GM19452 (cell line): ENCODE results near the gene PDCD1LG2.
"Not testable (repeated sequence)": the region's sequence is repeated elsewhere in the genome, so short reads cannot be mapped to it uniquely, and the experiment has no call there.

Source experiments
- ATAC-seq: cut with Tn5 transposase; IDR thresholded peaks from one replicate; pipeline ENCODE4 v1.9.1; 2021; ENCODE audit not compliant: unreplicated experiment

The PDCD1LG2 gene

DNA sequence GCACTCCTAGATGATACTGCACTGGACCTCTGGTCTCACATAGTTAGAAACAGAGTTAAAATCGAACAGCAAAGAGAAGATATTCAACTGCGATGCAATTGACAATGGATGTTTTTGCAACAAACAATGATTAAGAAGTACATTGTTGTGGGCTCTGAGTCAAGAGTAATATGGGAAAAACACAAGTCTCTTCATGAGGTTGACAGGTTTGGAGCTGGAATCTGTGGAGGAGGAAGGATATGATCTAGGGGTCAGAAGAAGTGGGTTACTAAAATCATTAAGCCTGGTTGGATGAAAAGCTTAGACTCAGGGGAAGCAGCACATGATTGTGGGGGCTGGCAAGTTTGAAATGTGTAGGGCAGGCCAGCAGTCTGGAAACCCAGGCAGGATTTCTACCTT, 53.1 kb downstream of the PDCD1LG2 start:
- ATAC-seq, result no peak

DNA sequence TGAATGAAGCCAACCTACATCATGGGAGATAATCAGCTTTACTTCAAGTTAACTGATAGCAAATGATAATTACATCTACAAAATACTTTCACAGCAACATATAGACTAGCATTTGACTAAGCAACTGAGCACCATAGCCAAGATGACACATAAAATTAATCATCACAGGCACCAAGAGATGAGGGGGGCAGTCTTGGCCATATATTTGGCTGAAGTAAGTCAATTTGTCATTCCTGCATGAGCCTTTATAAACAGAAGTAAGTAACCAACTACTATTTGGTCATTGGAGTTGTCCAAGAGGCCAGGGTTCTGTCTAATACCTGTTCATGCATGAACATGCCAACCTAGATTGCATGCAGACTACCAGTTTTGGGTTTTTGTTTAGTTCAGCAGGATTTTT, 53.6 kb downstream of the PDCD1LG2 start:
- ATAC-seq, result no peak

DNA sequence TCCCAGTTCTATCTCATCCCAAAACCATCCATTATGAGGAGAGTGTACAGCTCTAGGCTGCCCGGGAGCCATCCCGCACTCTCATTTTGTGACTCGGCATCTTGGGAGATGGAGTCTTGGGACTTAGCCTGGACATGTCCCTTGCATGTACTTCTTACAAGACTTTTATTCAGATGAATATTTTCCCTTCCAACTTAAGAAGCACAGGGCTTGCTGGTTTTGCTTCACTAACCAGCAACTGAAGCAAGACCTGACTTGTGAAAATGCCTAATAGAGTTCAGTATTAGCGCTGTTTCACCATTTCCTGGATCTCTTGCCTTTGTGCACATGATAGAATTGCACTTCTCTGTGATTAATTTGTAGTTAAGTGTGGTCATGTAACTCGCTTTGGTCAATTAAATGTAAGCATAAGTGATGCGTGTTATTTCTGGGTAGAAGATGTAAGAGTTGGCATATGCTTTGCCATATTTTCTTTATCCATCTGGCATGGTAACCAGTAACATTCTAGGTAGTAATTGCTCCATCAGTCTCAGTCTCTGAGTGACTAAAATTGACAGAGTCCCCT, 55.8 kb downstream of the PDCD1LG2 start:
- peak; percentile 68 for ATAC-seq

DNA sequence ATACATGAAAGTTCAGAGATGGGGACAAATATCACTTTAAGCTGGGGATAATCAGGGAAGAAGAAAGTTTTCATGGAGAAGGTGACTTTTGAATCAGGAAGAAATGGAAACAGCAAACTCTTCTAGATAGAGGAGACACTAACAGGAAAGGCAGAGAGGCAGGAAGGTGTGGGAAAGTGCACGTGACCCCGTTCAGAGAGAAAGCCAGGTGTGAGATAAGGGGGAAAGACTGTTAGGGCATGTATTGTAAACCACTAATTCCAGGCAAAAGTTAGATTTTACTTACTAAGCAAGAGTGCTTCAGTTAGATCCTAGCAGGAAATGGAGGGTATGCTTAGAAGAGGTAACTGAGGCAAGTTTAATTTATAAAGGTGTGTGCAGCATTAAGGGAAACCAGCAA, 58.5 kb downstream of the PDCD1LG2 start:
- ATAC-seq, result no peak

DNA sequence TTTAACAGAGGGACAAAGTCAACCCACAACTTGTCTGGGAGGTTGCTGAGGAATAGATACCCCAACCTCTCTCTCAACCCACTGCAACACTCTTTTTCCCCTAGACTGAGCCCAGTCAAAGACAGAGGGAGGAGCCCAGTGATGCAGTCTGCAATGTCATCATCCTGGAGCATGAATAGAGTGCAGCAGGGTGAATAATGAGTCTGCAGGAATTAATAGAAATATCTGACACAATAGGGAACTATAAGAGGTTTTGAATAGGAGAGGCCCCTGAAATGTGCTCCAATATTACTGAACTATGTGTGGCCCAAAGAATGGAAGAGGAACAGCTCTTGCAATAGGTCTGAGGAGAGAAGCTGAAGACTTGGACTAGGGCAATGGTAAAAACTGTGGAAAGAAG, 59.1 kb downstream of the PDCD1LG2 start:
- no peak for ATAC-seq

DNA sequence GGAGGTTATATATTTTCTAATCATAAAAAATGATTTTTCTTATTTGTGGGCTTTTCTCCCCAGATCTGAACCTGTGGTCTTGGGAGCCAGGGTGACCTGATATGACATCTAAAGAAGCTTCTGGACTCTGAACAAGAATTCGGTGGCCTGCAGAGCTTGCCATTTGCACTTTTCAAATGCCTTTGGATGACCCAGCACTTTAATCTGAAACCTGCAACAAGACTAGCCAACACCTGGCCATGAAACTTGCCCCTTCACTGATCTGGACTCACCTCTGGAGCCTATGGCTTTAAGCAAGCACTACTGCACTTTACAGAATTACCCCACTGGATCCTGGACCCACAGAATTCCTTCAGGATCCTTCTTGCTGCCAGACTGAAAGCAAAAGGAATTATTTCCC, 59.6 kb downstream of the PDCD1LG2 start:
- ATAC-seq, result no peak

DNA sequence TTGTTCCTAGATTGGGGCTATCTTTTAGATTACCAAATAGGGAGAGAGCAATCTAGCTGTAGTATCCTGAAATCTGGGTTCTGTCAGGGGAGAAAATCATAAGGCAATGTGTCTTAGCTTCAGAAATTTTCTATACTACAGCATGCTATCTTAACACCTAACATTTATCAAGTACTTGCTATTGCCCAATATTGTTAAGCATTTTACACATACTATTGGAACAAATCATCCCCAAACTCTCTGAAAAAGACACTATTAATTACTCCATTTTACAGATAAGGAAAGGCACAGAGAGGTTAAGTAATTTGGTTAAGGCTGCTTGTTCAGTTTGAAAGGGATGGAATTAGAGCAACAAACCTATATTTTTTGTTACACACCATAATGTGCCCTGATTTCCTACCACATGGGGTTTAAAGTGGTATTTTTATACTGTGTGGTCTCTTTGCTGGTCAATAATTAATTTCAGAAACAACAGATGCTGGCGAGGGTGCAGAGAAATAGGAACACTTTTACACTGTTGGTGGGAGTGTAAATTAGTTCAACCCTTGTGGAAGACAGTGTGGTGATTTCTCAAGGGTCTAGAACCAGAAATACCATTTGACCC, 61.4 kb downstream of the PDCD1LG2 start:
- ATAC-seq, result no peak

DNA sequence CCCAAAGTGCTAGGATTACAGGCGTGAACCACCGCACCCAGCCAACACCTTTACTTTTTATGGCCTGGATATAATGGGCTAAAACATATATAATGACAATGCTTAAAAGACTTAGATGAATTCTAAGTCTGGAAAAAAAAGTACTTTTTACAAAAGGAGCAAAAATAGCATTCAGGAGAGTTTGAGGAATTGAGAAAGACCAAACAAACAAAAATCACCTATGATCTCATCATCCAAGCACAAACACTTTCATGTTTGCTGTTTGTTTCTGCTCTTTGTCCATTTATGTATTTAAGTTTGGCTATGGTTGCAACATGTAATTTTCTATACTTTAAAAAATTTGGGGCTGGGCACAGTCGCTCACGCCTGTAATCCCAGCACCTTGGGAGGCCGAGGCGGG, 63.8 kb downstream of the PDCD1LG2 start:
- no peak for ATAC-seq

DNA sequence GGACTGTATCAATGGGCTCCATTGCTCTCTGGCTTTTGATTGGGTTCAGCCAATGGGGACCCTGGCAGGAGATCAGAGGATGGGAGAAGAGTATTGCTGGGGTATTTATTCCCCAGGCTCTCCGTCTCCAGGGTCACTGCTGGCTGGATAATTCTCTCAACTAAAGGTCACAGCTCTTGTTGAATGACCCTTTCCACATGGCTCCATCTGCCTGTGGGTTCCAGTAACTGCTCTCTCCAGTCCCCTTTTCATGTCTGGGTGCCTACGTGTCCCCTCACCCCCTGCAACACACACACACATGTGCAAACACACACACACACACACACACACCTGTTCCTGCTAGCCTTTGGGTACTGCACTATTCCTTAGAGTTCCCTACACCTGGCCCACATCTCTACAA, 64.7 kb downstream of the PDCD1LG2 start:
- no peak for ATAC-seq

DNA sequence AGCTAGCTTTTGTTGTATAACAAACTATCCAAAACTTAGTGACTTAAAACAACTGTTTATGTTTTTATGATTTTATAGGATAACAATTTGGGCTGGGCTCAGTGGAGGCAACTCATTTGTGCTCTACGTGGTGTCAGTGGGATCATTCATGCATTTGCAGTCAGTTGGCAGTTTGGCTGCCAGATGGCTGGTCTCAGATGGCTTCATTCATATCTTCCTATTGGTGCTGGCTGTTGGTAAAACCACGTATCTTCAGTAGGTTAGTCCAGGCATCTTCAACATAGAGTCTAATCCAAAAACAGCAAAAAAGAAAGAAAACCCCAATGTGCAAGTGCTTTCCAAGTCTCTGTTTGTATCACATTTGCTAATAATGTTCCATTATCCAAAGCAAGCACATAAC, 66.9 kb downstream of the PDCD1LG2 start:
- ATAC-seq, result no peak

DNA sequence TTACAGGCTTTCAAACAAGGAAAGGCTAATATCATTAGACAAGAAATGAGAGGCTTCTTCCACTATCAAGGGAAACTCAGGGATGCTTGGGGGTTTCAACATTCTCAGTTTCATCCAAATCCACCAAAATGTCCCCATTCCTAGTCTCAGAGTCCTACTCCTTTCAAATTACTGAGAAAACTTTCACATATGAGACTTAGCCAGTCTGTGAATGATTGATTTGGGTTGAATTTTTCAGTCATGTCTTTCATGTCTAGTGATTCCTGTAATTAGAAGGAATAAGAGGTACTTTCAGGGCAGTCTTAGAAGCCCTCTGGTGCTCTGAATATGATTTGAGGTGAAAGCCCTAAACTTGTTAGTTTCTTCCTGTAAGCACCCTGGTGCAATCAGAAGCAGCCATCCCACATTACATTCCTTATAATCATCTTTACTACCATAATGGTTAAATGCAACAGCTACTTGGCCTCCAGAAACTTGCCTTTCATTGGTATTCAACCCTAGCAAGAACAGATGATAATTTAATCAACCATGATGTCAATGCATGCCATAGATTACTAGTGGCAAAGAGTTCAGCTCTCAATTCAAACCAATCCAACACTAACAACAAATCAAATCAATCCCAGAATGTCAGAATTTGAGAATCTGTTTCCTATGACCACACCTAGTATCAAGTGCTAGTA, 67.8 kb downstream of the PDCD1LG2 start:
- ATAC-seq, result no peak

DNA sequence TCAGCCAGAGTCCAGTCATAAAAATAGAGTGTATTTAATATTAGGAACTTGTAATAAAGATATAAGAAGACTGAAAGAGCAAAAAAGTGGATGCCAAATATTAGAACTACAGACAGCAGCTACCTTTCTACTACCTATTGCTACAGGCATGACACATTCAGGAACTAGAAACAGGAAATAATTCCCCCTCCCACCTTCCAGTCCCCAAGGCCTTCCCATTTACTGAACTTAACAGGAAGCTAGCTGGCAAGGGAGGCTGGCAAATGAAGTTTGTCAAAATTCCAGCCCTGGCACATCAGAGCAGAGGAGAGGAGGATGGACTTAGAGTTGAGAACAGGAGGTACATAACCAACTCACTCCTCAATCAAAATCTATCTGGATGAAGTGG, 68.4 kb downstream of the PDCD1LG2 start:
- no peak for ATAC-seq

DNA sequence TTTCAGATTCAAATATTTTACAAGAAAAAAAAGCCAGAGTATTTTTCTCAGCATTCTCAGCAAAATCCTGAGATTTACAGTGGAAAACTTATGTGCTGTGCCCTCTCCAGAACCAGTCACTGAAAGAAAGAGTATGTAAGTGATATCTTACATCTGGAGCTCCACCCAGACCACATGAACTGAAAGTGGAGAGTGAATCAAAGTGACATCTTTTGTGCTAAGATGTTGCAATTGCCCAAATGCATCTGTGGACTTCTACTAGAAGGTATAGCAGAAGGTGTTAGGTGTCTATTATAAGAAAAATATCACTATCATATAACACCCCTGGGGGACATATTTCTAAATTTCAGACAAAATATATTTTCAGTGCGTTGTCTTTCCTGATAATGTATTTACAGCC, 69.5 kb downstream of the PDCD1LG2 start:
- no peak for ATAC-seq

DNA sequence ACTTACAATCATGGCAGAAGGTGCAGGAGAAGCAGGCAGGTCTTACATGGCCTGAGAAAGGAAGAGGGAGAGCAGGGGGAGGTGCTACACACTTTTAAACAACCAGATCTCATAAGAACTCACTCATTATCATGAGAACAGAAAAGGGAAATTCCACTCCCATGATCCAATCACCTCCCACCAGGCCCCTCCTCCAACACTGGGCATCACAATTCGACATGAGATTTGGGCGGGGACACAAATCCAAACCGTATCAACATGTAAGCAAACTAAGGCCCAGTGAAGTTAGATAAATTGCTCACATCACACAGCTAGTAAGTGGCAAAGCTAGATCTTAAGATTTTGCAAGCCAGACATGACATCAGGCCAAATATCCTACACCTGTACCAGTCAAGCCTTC, 70.3 kb downstream of the PDCD1LG2 start:
- no peak for ATAC-seq

DNA sequence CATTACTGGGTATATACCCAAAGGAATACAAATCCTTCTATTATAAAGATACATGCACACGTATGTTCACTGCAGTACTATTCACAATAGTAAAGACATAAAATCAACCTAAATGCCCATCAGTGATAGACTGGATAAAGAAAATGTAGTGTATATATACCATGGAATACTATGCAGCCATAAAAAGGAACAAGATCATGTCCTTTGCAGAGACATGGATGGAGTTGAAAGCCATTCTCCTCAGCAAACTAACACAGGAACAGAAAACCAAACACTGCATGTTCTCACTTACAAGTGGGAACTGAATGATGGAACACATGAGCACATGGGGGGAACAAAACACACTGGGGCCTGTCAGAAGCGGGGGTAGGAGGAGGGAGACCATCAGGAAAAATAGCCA, 71.4 kb downstream of the PDCD1LG2 start:
- not testable (repeated sequence) for ATAC-seq

DNA sequence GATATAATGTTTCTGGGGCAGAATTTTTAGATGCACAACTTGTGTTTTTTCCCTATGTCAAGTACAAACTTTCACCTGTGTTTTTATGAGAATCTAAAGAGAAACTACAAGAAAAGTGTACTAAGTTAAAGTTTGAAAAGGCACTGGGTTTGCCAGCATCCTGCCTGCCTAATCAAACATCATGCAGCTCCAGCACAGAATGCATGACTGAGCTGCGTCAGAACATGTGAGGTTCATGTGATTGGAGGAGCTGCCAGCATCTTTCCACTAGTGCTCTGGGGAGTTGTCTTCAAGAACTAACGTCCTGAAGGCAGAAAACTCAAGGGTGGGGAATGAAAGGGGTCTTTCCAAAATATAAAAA, 72.5 kb downstream of the PDCD1LG2 start:
- ATAC-seq, result peak; percentile 63

DNA sequence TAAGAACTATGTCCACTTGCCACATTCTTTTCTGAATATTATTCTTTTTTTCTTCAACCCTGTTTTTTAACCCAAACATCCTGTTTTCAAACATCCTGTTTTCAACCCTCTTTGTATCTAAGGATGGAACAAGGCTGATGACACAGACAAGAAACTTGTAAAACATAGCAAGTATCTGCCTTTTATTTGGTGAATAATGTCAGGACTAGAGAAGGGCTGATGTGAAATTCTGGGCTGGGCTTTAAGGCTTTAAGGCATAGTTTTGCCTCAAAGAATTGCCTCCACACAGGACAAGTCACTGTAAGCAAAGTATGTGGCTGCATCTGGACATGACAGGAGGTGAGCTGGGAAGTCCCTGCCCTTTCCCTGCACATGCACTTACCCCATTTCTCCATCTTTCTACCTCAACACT, 76.1 kb downstream of the PDCD1LG2 start:
- ATAC-seq, result peak; percentile 25

DNA sequence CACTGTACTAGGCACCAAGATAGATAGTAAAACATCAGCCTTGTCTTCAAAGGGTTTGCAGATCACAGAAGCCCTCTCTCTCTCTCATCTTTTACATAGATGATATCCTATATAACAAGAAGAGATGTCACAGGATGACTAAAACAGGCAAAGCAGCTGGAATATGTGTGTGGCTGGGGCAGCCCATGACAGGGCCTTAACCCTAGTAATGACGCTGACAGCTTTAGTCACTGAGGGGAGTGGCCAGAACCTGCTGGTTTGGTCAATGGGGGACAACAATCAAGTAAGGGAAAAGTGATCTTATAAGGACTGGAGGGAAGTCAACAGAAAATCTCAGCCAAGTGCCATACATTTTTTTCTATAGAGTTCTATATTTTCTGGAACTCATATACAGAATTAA, 76.7 kb downstream of the PDCD1LG2 start:
- no peak for ATAC-seq

DNA sequence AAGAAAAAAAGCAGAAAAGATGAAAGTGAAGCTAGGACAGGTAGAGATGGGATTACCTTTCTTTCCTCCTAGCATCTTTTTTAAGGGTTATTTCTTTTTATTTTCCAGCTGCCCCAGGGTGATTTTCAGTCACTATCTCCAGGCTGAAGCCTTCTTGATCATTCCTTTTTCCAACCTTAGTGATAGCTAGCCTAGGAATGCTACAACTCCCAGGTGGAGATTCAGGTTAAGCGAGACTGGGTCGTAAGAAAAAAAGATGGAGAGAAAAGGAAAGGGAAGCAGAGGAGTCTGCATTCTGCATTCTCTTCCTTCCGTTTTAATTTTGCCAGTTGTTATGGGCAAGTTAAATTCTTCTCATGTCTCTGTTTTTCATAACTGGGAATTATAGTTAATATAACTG, 81.9 kb downstream of the PDCD1LG2 start:
- no peak for ATAC-seq

DNA sequence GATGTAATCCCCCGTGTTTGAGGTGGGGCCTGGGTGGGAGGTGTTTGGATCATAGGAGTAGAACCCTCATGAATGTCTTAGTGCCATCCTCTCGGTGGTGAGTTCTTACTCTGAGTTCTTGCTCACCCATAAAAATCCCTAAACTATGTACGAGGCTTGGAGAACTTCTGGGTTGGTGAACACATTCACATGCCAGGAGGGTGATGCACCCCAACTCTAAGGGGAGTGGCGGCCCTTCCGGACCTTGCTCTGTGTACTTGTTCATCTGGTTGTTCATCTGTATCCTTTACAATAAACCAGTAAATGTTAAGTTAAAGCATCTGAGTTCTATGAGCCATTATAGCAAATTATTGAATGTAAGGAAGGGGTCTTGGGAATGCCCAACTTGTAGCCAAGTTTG, 82.6 kb downstream of the PDCD1LG2 start:
- ATAC-seq, result no peak

DNA sequence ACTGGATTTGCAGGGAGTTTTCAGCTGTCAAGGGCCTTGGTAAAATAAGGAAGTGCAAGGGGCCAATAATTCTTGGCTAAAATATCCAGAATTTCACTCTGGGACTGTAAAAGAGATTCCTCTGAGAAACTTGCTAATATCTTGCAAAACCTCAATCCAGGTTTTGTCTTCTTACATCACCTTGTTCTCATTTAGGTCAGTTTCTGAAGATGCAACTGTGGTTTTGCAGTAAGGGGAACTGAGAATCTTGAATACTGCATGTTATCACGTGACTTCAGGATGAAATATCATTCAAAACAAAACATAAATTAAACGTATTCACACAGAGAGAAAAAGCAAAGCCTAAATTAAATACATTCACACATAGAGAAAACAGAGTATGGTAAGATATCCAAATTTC, 83.6 kb downstream of the PDCD1LG2 start:
- peak; percentile 72 for ATAC-seq

DNA sequence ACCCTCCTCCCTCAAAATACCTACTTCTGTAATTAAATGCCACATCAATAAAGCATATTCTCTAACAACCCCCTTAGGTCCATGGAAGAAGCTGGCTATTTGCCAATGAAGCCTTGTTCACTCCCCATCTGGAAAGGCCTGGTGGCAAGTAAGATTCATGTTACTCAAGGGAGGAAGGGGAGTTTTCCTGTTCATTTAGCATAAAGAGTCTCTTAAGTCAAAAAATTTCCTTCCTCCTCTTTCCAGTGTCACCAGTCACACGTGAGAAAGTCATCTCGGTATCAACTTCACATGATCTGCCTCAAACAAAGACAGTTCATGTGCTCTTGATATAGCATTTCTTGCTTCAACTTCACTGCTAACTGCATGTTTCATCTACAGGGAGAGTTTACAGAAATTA, 85.8 kb downstream of the PDCD1LG2 start:
- ATAC-seq, result no peak
